Measurements from ENCODE around the gene SHISA5. TPM values are rescaled to one million over a fixed set of nuclear protein-coding genes. Genes with fewer than 3 reads are reported as not detected.

SHISA5 gene
- total RNA-seq, 1 experiment from 2014 or later = 174 TPM

GRCh38 chr3:48460517-48460902, 43.5 kb downstream of the SHISA5 start:
- WGBS (ENCODE audit: extremely low coverage, insufficient read length, low lambda C conversion rate) = no CpG with 5 or more reads among the region's 3 CpGs

More at GRCh38 chr3:48460517-48460902, 43.5 kb downstream of the SHISA5 start:
- no peaks in the 10 kb centered on the region for H3K79me1 ChIP-seq (ENCODE audit: insufficient read depth, low read depth, low read length, poor library complexity, severe bottlenecking)
- no peak overlapping the region for H4K91ac ChIP-seq (ENCODE audit: insufficient read length, low read depth, low read length)
- no peak overlapping the region for H3K23ac ChIP-seq (ENCODE audit: insufficient read length, low read depth, low read length)
- H3K14ac ChIP-seq (ENCODE audit: insufficient read depth, low read length) = no peak overlapping the region
- H4K8ac ChIP-seq (replicated peaks; ENCODE audit: insufficient read length, low read depth, low read length) = no peak overlapping the region
- no peaks in the 10 kb centered on the region for H4K20me1 ChIP-seq (ENCODE audit: control insufficient read depth, insufficient read depth, insufficient read length)
- H3K4ac ChIP-seq (ENCODE audit: low read depth, low read length) = no peak overlapping the region
- no peaks in the 10 kb centered on the region for H3K9me3 ChIP-seq (ENCODE audit: control insufficient read depth, low read depth, low read length)
- H4K5ac ChIP-seq (ENCODE audit: insufficient read length, low read depth, low read length) = no peak overlapping the region
- H3K9ac ChIP-seq (ENCODE audit: extremely low read depth, insufficient read length, low read length) = no peak overlapping the region
- H3K18ac ChIP-seq (ENCODE audit: insufficient read length, low read depth, low read length) = no peak overlapping the region
- no peak overlapping the region for H2AK5ac ChIP-seq (ENCODE audit: insufficient read length, low read length)
- H2BK12ac ChIP-seq (ENCODE audit: insufficient read length, low read depth, low read length) = no peak overlapping the region
- H3K4me2 ChIP-seq (ENCODE audit: insufficient read depth, insufficient read length, low read length) = no peak overlapping the region
- no peak overlapping the region for H3K4me3 Mint-ChIP-seq
- no peaks in the 10 kb centered on the region for H3K4me1 ChIP-seq (ENCODE audit: insufficient read depth, low read length)
- H2BK20ac ChIP-seq (ENCODE audit: low read depth, low read length, poor library complexity, severe bottlenecking) = no peak overlapping the region
- H3K9me3 Mint-ChIP-seq = no peaks in the 10 kb centered on the region
- DNase-seq = no peak
- no peak overlapping the region for H2BK5ac ChIP-seq (ENCODE audit: insufficient read length, low read length)
- no peak overlapping the region for H3T11ph ChIP-seq (ENCODE audit: low read length)
- H3K27me3 ChIP-seq (ENCODE audit: insufficient read depth, low read length) = no peaks in the 10 kb centered on the region
- peaks cover 6 to 7% of the 10 kb centered on the region in 2 experiments for H3K4me1 Mint-ChIP-seq
- no peaks in the 10 kb centered on the region for H3K27me3 Mint-ChIP-seq (ENCODE audit: low read depth)
- H2AFZ ChIP-seq (ENCODE audit: low read length) = no peak overlapping the region
- no peaks in the 10 kb centered on the region for H3K23me2 ChIP-seq (ENCODE audit: insufficient read length, low read depth, low read length, poor library complexity, severe bottlenecking)
- no peak overlapping the region for H3K27ac ChIP-seq (ENCODE audit: insufficient read length, low read depth, low read length)
- no peaks in the 10 kb centered on the region for H3K79me2 ChIP-seq (ENCODE audit: insufficient read depth, low read length)
- H3K27ac Mint-ChIP-seq = no peak overlapping the region
- peaks cover 4 to 52% (median 34%) of the 10 kb centered on the region in 3 experiments; a peak in 6 of 7 replicates for H3K36me3 Mint-ChIP-seq (ENCODE audit: insufficient read depth in 1 of 3, low read depth in 3 of 3)
- no peak for TF ChIP-seq CTCF (conservative IDR thresholded peaks at IDR 0.05)
- no peak overlapping the region for H3K56ac ChIP-seq (ENCODE audit: insufficient read length, low read depth, low read length)
- H2BK15ac ChIP-seq (ENCODE audit: low read depth, low read length) = no peak overlapping the region
- H2BK120ac ChIP-seq (ENCODE audit: low read depth, low read length, poor library complexity, severe bottlenecking) = no peak overlapping the region

All from H9 (cell line).